B cell (primary cell): ENCODE measurements around the gene ATN1. TPM values are rescaled to one million over a fixed set of nuclear protein-coding genes. Genes with fewer than 3 reads are reported as not detected.

Experiments
- ATAC-seq: fragments of 200-7000 bp; cut with Tn5 transposase; one replicate; pipeline ENCODE4 v1.10.0; 2021; ENCODE audit warnings: low read depth, mild to moderate bottlenecking, moderate number of reproducible peaks, moderate library complexity
- CTCF ChIA-PET: fragments of 350-600 bp; sonication (Branson Sonifier 250); formaldehyde crosslinking; loops from one replicate; lab custom pipeline; 2021; ENCODE audit warnings: antibody characterized with exemption, inconsistent platforms; lab: Charles Lee
- POLR2A ChIA-PET: fragments of 350-600 bp; sonication (Branson Sonifier 250); formaldehyde crosslinking; loops from one replicate; lab custom pipeline; 2021; ENCODE audit warnings: antibody characterized with exemption; lab: Charles Lee
- DNase-seq: peaks from one replicate; pipeline ENCODE4 v3.0.0; 2013
- H2AFZ ChIP-seq: 2 replicates; pipeline ENCODE4 v1.6.1; 2012; ENCODE audit warnings: mild to moderate bottlenecking, low read depth, low read length; ENCODE audit not compliant: insufficient read depth, poor library complexity, severe bottlenecking
- H3K27ac ChIP-seq, 2 donors: 1 replicate in 1 of 2; 2 replicates in 1 of 2; pipeline ENCODE4 v1.5.1; 2012 to 2013; ENCODE audit warnings: low read length in 2 of 2, mild to moderate bottlenecking in 2 of 2, moderate library complexity in 1 of 2
- H3K27me3 ChIP-seq, 4 experiments: fragments of 200-600 bp in 1 of 4; sonication (generic) in 1 of 4; replicated peaks in 1 of 4; 1 replicate in 2 of 4; 2 replicates in 2 of 4; pipeline versions ENCODE4 v1.6.1 to v1.7.0; 2013 to 2016; ENCODE audit warnings: low read length in 3 of 4, mild to moderate bottlenecking in 2 of 4, mixed read lengths in 1 of 4, moderate library complexity in 1 of 4; ENCODE audit not compliant: insufficient read depth in 4 of 4, control insufficient read depth in 3 of 4; ENCODE audit errors: control extremely low read depth in 1 of 4
- H3K36me3 ChIP-seq, 2 experiments: replicated peaks in 1 of 2; 1 replicate in 1 of 2; 2 replicates in 1 of 2; pipeline versions ENCODE4 v1.6.1 to v1.7.1; 2013; ENCODE audit warnings: low read length in 1 of 2; ENCODE audit not compliant: insufficient read depth in 2 of 2, control insufficient read depth in 1 of 2; ENCODE audit errors: control extremely low read depth in 1 of 2, extremely low read depth in 1 of 2
- H3K4me1 ChIP-seq, 2 donors: fragments of 200-600 bp in 1 of 2; sonication (generic) in 1 of 2; 1 replicate in 1 of 2; 2 replicates in 1 of 2; pipeline versions ENCODE4 v1.5.1 to v1.6.1; 2013 to 2017; ENCODE audit warnings: low read length in 2 of 2; ENCODE audit not compliant: control insufficient read depth in 2 of 2, insufficient read depth in 2 of 2
- H3K4me2 ChIP-seq: replicated peaks from 2 replicates; pipeline ENCODE3; 2012; ENCODE audit warnings: mild to moderate bottlenecking, low read depth, low read length; ENCODE audit not compliant: poor library complexity, severe bottlenecking
- H3K4me3 ChIP-seq, 5 experiments: fragments of 200-600 bp in 1 of 5; sonication (generic) in 1 of 5; 1 replicate in 3 of 5; 2 replicates in 2 of 5; pipeline versions ENCODE4 v1.5.1 to v1.7.0; 2011 to 2016; ENCODE audit warnings: low read length in 4 of 5, mild to moderate bottlenecking in 4 of 5, low read depth in 2 of 5, control low read depth in 1 of 5, moderate library complexity in 1 of 5; ENCODE audit not compliant: insufficient read depth in 1 of 5; ENCODE audit errors: control extremely low read depth in 1 of 5, extremely low read depth in 1 of 5
- H3K79me2 ChIP-seq: fragments of 200-600 bp; sonication (generic); one replicate; pipeline ENCODE4 v1.6.0; 2016; ENCODE audit warnings: low read length; ENCODE audit not compliant: control insufficient read depth, insufficient read depth
- H3K9ac ChIP-seq: fragments of 200-600 bp; sonication (generic); 2 replicates; pipeline ENCODE4 v1.6.1; 2017; ENCODE audit warnings: mild to moderate bottlenecking, low read length, moderate library complexity
- H3K9me3 ChIP-seq, 3 donors: one replicate each; pipeline versions ENCODE4 v1.6.1 to v1.7.1; 2013; ENCODE audit warnings: low read length in 2 of 3; ENCODE audit not compliant: control insufficient read depth in 2 of 3, insufficient read depth in 1 of 3; ENCODE audit errors: control extremely low read depth in 1 of 3
- H4K20me1 ChIP-seq: 2 replicates; pipeline ENCODE4 v1.6.0; 2012; ENCODE audit warnings: mild to moderate bottlenecking, low read length; ENCODE audit not compliant: insufficient read depth, control insufficient read depth, poor library complexity, severe bottlenecking
- H3K27ac Mint-ChIP-seq: one replicate; pipeline ENCODE4 v1.8.0; 2021; ENCODE audit warnings: mixed read lengths
- H3K27me3 Mint-ChIP-seq: one replicate; pipeline ENCODE4 v1.8.0; 2021; ENCODE audit warnings: mixed read lengths
- H3K4me1 Mint-ChIP-seq: one replicate; pipeline ENCODE4 v1.8.0; 2021; ENCODE audit warnings: mixed read lengths
- H3K4me3 Mint-ChIP-seq: one replicate; pipeline ENCODE4 v1.8.0; 2021; ENCODE audit warnings: mixed read lengths
- H3K9me3 Mint-ChIP-seq: one replicate; pipeline ENCODE4 v1.8.0; 2022; ENCODE audit warnings: mixed read lengths; ENCODE audit not compliant: insufficient read depth
- CTCF ChIP-seq: fragments of 200-600 bp; IDR thresholded peaks from one replicate; pipeline ENCODE4 v1.8.0; 2022; ENCODE audit warnings: antibody characterized with exemption, mild to moderate bottlenecking
- EZH2 ChIP-seq: IDR thresholded peaks from 2 replicates; pipeline ENCODE4 v1.6.1; 2012; ENCODE audit warnings: borderline replicate concordance, low read depth, mild to moderate bottlenecking, moderate library complexity, low read length; ENCODE audit not compliant: insufficient read depth, poor library complexity, severe bottlenecking
- WGBS: methylation state at CpG from one replicate; pipeline ENCODE4 v1.1.5; 2013; ENCODE audit warnings: missing lambda C conversion rate; ENCODE audit not compliant: insufficient coverage; 5-methylcytosine and 5-hydroxymethylcytosine counted together
- intact Hi-C: fragments of 100-400 bp; cut with micrococcal nuclease; formaldehyde crosslinking; loops from one replicate; pipeline ENCODE4 v1.10.0; 2022
- polyA plus RNA-seq: library from polyadenylated mRNA; depleted of rRNA; stranded (reverse); fragments of >200 nt; gene quantifications from 2 replicates; pipeline ENCODE4 v1.2.3, GENCODE V29; 2012
- total RNA-seq, 2 donors: library from RNA; stranded (reverse); fragments of 120-200 nt in 1 of 2; gene quantifications; 1 replicate in 1 of 2; 2 replicates in 1 of 2; pipeline versions ENCODE4 v1.2.3 to v1.2.4, GENCODE V29; 2013 to 2022

Gene ATN1
- total and polyA plus RNA-seq, 2 donors (not counting 1 experiment from before 2014, with no cell fraction given) = 21.0 to 50.8 TPM

- Histone ChIP-seq H3K79me2 (peaks cover 92% of the 10 kb centered on the region), H3K9me3 (no peaks in the 10 kb centered on the region), H3K4me3 (peak overlapping the region in 3 of 5 experiments; percentile 18 to 98 (median 92)), H3K27me3 (no peaks in the 10 kb centered on the region), H4K20me1 (peaks cover 62% of the 10 kb centered on the region), H3K36me3 (peaks cover 0 to 93% of the 10 kb centered on the region in 2 experiments), H3K9ac (peak overlapping the region; percentile 95), H3K4me1 (peaks cover 72 to 77% of the 10 kb centered on the region in 2 donors), H3K27ac (peak overlapping the region; percentile 95 to 99), H3K4me2 (peak overlapping the region; percentile 92), H2AFZ (no peak overlapping the region)
- Mint-ChIP-seq H3K4me3 (peak overlapping the region; percentile 98), H3K27me3 (no peaks in the 10 kb centered on the region), H3K4me1 (peaks cover 89% of the 10 kb centered on the region), H3K27ac (peak overlapping the region; percentile 98), H3K9me3 (no peaks in the 10 kb centered on the region)
- ChIA-PET POLR2A (interaction anchor here (1.5 to 18.2 kb wide), 2 partner anchors 8 to 12 kb away, joined by 3 to 662 read pairs; partner anchors contain the start of genes C12orf57, PTPN6 and RNU7-1), CTCF (interaction anchor here (1.4 to 13.5 kb wide), 4 partner anchors 9 to 85 kb away, joined by 3 to 944 read pairs (median 64); partner anchors contain the start of genes C12orf57, PTPN6, RNU7-1 and SPSB2)
- ATAC-seq (no peak), DNase-seq (peak; percentile 22)
- WGBS = 51% methylated on average over 26 of the region's 28 CpGs
- intact Hi-C loops = no loop called here
- no peak for TF ChIP-seq CTCF
- TF ChIP-seq EZH2 = no peak
Measured at GRCh38 chr12:6956021-6956727, 28.4 kb downstream of the ATN1 start.
